Central memory CD8-positive, alpha-beta T cell (primary cell): ENCODE measurements around the gene GATA2.

ENCODE experiments used
- ATAC-seq: fragments of 150-1000 bp; cut with Tn5 transposase; replicated peaks from 2 replicates; pipeline ENCODE4 v1.10.0; 2022; ENCODE audit warnings: mild to moderate bottlenecking, moderate FRiP score, moderate number of reproducible peaks; ENCODE audit not compliant: poor library complexity, severe bottlenecking; ENCODE audit errors: extremely low read depth
- DNase-seq, 2 donors: peaks; one replicate each; pipeline ENCODE4 v3.0.0; 2021; ENCODE audit warnings: low spot score in 2 of 2
- H3K27ac Mint-ChIP-seq: one replicate; pipeline ENCODE4 v1.8.0; 2022; ENCODE audit warnings: low read depth, mild to moderate bottlenecking, moderate library complexity, mixed read lengths
- H3K27me3 Mint-ChIP-seq: one replicate; pipeline ENCODE4 v1.8.0; 2022; ENCODE audit warnings: mixed read lengths
- H3K36me3 Mint-ChIP-seq: one replicate; pipeline ENCODE4 v1.8.0; 2022; ENCODE audit warnings: mild to moderate bottlenecking, moderate library complexity, mixed read lengths; ENCODE audit not compliant: insufficient read depth
- H3K4me1 Mint-ChIP-seq: one replicate; pipeline ENCODE4 v1.8.0; 2022; ENCODE audit warnings: mixed read lengths
- H3K4me3 Mint-ChIP-seq: one replicate; pipeline ENCODE4 v1.8.0; 2022; ENCODE audit warnings: mild to moderate bottlenecking, moderate library complexity, mixed read lengths
- H3K9me3 Mint-ChIP-seq: one replicate; pipeline ENCODE4 v1.8.0; 2022; ENCODE audit warnings: mixed read lengths

Gene GATA2

GRCh38 chr3:128498127-128498626 is 5.2 kb upstream of the GATA2 start:
- H3K27ac Mint-ChIP-seq: no peak overlapping the region
- ATAC-seq (no peak), DNase-seq (no peak)
- no peaks in the 10 kb centered on the region for H3K4me1 Mint-ChIP-seq
- H3K4me3 Mint-ChIP-seq: peak overlapping the region; percentile 62
- peaks cover 8% of the 10 kb centered on the region for H3K36me3 Mint-ChIP-seq
- H3K27me3 Mint-ChIP-seq: peaks cover 91% of the 10 kb centered on the region
- no peaks in the 10 kb centered on the region for H3K9me3 Mint-ChIP-seq

- ATAC-seq (peak; percentile 50), DNase-seq (no peak)
- Mint-ChIP-seq H3K4me1 (no peaks in the 10 kb centered on the region), H3K27me3 (peaks cover 88% of the 10 kb centered on the region), H3K36me3 (peaks cover 8% of the 10 kb centered on the region), H3K4me3 (peak overlapping the region; percentile 67), H3K27ac (no peak overlapping the region), H3K9me3 (no peaks in the 10 kb centered on the region)
Observed at GRCh38 chr3:128497305-128498126, 4.5 kb upstream of the GATA2 start.

GRCh38 chr3:128496602-128497304 is 3.8 kb upstream of the GATA2 start:
- no peak overlapping the region for H3K27ac Mint-ChIP-seq
- DNase-seq (no peak), ATAC-seq (no peak)
- H3K9me3 Mint-ChIP-seq: no peaks in the 10 kb centered on the region
- H3K36me3 Mint-ChIP-seq: peaks cover 11% of the 10 kb centered on the region
- H3K4me1 Mint-ChIP-seq: no peaks in the 10 kb centered on the region
- H3K4me3 Mint-ChIP-seq: peak overlapping the region; percentile 67
- H3K27me3 Mint-ChIP-seq: peaks cover 86% of the 10 kb centered on the region

- Mint-ChIP-seq H3K36me3 (peaks cover 9% of the 10 kb centered on the region), H3K4me3 (peak overlapping the region; percentile 41), H3K27me3 (peaks cover 84% of the 10 kb centered on the region), H3K4me1 (no peaks in the 10 kb centered on the region), H3K9me3 (no peaks in the 10 kb centered on the region), H3K27ac (no peak overlapping the region)
- DNase-seq (no peak), ATAC-seq (no peak)
Observed at GRCh38 chr3:128496019-128496601, 3.1 kb upstream of the GATA2 start.

- ATAC-seq (no peak), DNase-seq (no peak)
- Mint-ChIP-seq H3K9me3 (no peaks in the 10 kb centered on the region), H3K36me3 (peaks cover 10% of the 10 kb centered on the region), H3K27me3 (peaks cover 81% of the 10 kb centered on the region), H3K4me3 (peak overlapping the region; percentile 41), H3K27ac (no peak overlapping the region), H3K4me1 (no peaks in the 10 kb centered on the region)
Observed at GRCh38 chr3:128495435-128495970, 2.5 kb upstream of the GATA2 start.

- ATAC-seq (no peak), DNase-seq (no peak)
- no peak overlapping the region for H3K4me3 Mint-ChIP-seq
- no peaks in the 10 kb centered on the region for H3K4me1 Mint-ChIP-seq
- H3K36me3 Mint-ChIP-seq: peaks cover 10% of the 10 kb centered on the region
- no peaks in the 10 kb centered on the region for H3K9me3 Mint-ChIP-seq
- H3K27ac Mint-ChIP-seq: no peak overlapping the region
- peaks cover 79% of the 10 kb centered on the region for H3K27me3 Mint-ChIP-seq
Observed at GRCh38 chr3:128494367-128494650, 1.3 kb upstream of the GATA2 start.

GRCh38 chr3:128493570-128494366 is 767 bp upstream of the GATA2 start:
- no peaks in the 10 kb centered on the region for H3K9me3 Mint-ChIP-seq
- H3K36me3 Mint-ChIP-seq: peaks cover 10% of the 10 kb centered on the region
- no peaks in the 10 kb centered on the region for H3K4me1 Mint-ChIP-seq
- H3K4me3 Mint-ChIP-seq: peak overlapping the region; percentile 39
- H3K27ac Mint-ChIP-seq: no peak overlapping the region
- peaks cover 76% of the 10 kb centered on the region for H3K27me3 Mint-ChIP-seq
- ATAC-seq: no peak
- no peak for DNase-seq

- ATAC-seq (no peak), DNase-seq (no peak)
- peaks cover 80% of the 10 kb centered on the region for H3K27me3 Mint-ChIP-seq
- peaks cover 5% of the 10 kb centered on the region for H3K4me1 Mint-ChIP-seq
- H3K4me3 Mint-ChIP-seq: peak overlapping the region; percentile 16
- no peaks in the 10 kb centered on the region for H3K9me3 Mint-ChIP-seq
- peaks cover 13% of the 10 kb centered on the region for H3K36me3 Mint-ChIP-seq
- H3K27ac Mint-ChIP-seq: no peak overlapping the region
Observed at GRCh38 chr3:128491941-128492670, 895 bp downstream of the GATA2 start.

- H3K27ac Mint-ChIP-seq: no peak overlapping the region
- peaks cover 80% of the 10 kb centered on the region for H3K27me3 Mint-ChIP-seq
- no peak for ATAC-seq
- H3K4me1 Mint-ChIP-seq: peaks cover 10% of the 10 kb centered on the region
- DNase-seq: no peak
- H3K4me3 Mint-ChIP-seq: peak overlapping the region; percentile 16
- H3K36me3 Mint-ChIP-seq: peaks cover 11% of the 10 kb centered on the region
- H3K9me3 Mint-ChIP-seq: no peaks in the 10 kb centered on the region
Observed at GRCh38 chr3:128491691-128491940, 1.4 kb downstream of the GATA2 start.

GRCh38 chr3:128490915-128491690 is 1.9 kb downstream of the GATA2 start:
- DNase-seq (no peak), ATAC-seq (no peak)
- Mint-ChIP-seq H3K9me3 (no peaks in the 10 kb centered on the region), H3K4me3 (peak overlapping the region; percentile 16), H3K36me3 (peaks cover 13% of the 10 kb centered on the region), H3K4me1 (peaks cover 13% of the 10 kb centered on the region), H3K27ac (no peak overlapping the region), H3K27me3 (peaks cover 80% of the 10 kb centered on the region)

- Mint-ChIP-seq H3K36me3 (peaks cover 14% of the 10 kb centered on the region), H3K27ac (no peak overlapping the region), H3K4me1 (peaks cover 13% of the 10 kb centered on the region), H3K9me3 (no peaks in the 10 kb centered on the region), H3K4me3 (no peak overlapping the region), H3K27me3 (peaks cover 80% of the 10 kb centered on the region)
- DNase-seq (no peak), ATAC-seq (no peak)
Observed at GRCh38 chr3:128490650-128490914, 2.4 kb downstream of the GATA2 start.
